H9 (cell line): ENCODE data around the gene ZFYVE19. TPM values are rescaled to one million over a fixed set of nuclear protein-coding genes. Genes with fewer than 3 reads are reported as not detected.

Experiments
- DNase-seq: peaks from one replicate; pipeline ENCODE4 v3.0.0-alpha.2; 2017
- H2AFZ ChIP-seq: one replicate; pipeline ENCODE4 v1.6.1; 2013; ENCODE audit warnings: mild to moderate bottlenecking, low read length, control low read depth, moderate library complexity
- H2AK5ac ChIP-seq: 2 replicates; pipeline ENCODE4 v1.6.1; 2013; ENCODE audit warnings: low read length, control low read depth, mixed read lengths; ENCODE audit not compliant: insufficient read length
- H2BK120ac ChIP-seq: one replicate; pipeline ENCODE4 v1.6.1; 2013; ENCODE audit warnings: low read depth, mild to moderate bottlenecking, low read length, control low read depth, inconsistent platforms; ENCODE audit not compliant: poor library complexity, severe bottlenecking
- H2BK12ac ChIP-seq: 2 replicates; pipeline ENCODE4 v1.6.1; 2013; ENCODE audit warnings: low read length, control low read depth, mixed read lengths, low read depth; ENCODE audit not compliant: insufficient read length
- H2BK15ac ChIP-seq: 2 replicates; pipeline ENCODE4 v1.6.1; 2013; ENCODE audit warnings: low read depth, low read length, control low read depth
- H2BK20ac ChIP-seq: one replicate; pipeline ENCODE4 v1.6.1; 2013; ENCODE audit warnings: low read depth, mild to moderate bottlenecking, low read length, control low read depth, inconsistent platforms; ENCODE audit not compliant: poor library complexity, severe bottlenecking
- H2BK5ac ChIP-seq: 2 replicates; pipeline ENCODE4 v1.6.1; 2013; ENCODE audit warnings: low read length, control low read depth, mixed read lengths; ENCODE audit not compliant: insufficient read length
- H3K14ac ChIP-seq: 2 replicates; pipeline ENCODE4 v1.6.1; 2013; ENCODE audit warnings: low read length, control low read depth; ENCODE audit not compliant: insufficient read depth
- H3K18ac ChIP-seq: 2 replicates; pipeline ENCODE4 v1.6.1; 2013; ENCODE audit warnings: low read depth, mild to moderate bottlenecking, mixed read lengths, low read length, control low read depth; ENCODE audit not compliant: insufficient read length
- H3K23ac ChIP-seq: 2 replicates; pipeline ENCODE4 v1.6.1; 2013; ENCODE audit warnings: low read length, control low read depth, mixed read lengths, low read depth; ENCODE audit not compliant: insufficient read length
- H3K23me2 ChIP-seq: 2 replicates; pipeline ENCODE4 v1.6.1; 2013; ENCODE audit warnings: low read depth, mild to moderate bottlenecking, mixed read lengths, low read length, control low read depth; ENCODE audit not compliant: insufficient read length, poor library complexity, severe bottlenecking
- H3K27ac ChIP-seq: 2 replicates; pipeline ENCODE4 v1.5.1; 2013; ENCODE audit warnings: low read length, control low read depth, mixed read lengths, low read depth; ENCODE audit not compliant: insufficient read length
- H3K27me3 ChIP-seq: 2 replicates; pipeline ENCODE4 v1.6.1; 2013; ENCODE audit warnings: low read length, control low read depth, inconsistent platforms; ENCODE audit not compliant: insufficient read depth
- H3K4ac ChIP-seq: 2 replicates; pipeline ENCODE4 v1.6.1; 2013; ENCODE audit warnings: low read depth, mild to moderate bottlenecking, control low read depth, inconsistent platforms, low read length, moderate library complexity
- H3K4me1 ChIP-seq: 2 replicates; pipeline ENCODE4 v1.6.1; 2013; ENCODE audit warnings: low read length, control low read depth, inconsistent platforms; ENCODE audit not compliant: insufficient read depth
- H3K4me2 ChIP-seq: 2 replicates; pipeline ENCODE4 v1.6.1; 2013; ENCODE audit warnings: low read length, control low read depth, mixed read lengths; ENCODE audit not compliant: insufficient read length, insufficient read depth
- H3K56ac ChIP-seq: 2 replicates; pipeline ENCODE4 v1.6.1; 2013; ENCODE audit warnings: low read depth, mild to moderate bottlenecking, mixed read lengths, low read length, control low read depth; ENCODE audit not compliant: insufficient read length
- H3K79me1 ChIP-seq: 2 replicates; pipeline ENCODE4 v1.6.1; 2013; ENCODE audit warnings: low read depth, mild to moderate bottlenecking, moderate library complexity, low read length, control low read depth, inconsistent platforms; ENCODE audit not compliant: insufficient read depth, poor library complexity, severe bottlenecking
- H3K79me2 ChIP-seq: 2 replicates; pipeline ENCODE4 v1.6.1; 2013; ENCODE audit warnings: low read length, control low read depth, inconsistent platforms; ENCODE audit not compliant: insufficient read depth
- H3K9ac ChIP-seq: 2 replicates; pipeline ENCODE4 v1.6.1; 2013; ENCODE audit warnings: low read length, control low read depth, mixed read lengths; ENCODE audit not compliant: insufficient read length; ENCODE audit errors: extremely low read depth
- H3K9me3 ChIP-seq: one replicate; pipeline ENCODE4 v1.6.1; 2013; ENCODE audit warnings: low read depth, low read length, inconsistent platforms; ENCODE audit not compliant: control insufficient read depth
- H3T11ph ChIP-seq: one replicate; pipeline ENCODE4 v1.6.1; 2013; ENCODE audit warnings: mild to moderate bottlenecking, low read length, control low read depth, inconsistent platforms
- H4K20me1 ChIP-seq: one replicate; pipeline ENCODE4 v1.6.1; 2013; ENCODE audit not compliant: control insufficient read depth, insufficient read length, insufficient read depth
- H4K5ac ChIP-seq: 2 replicates; pipeline ENCODE4 v1.6.1; 2013; ENCODE audit warnings: low read depth, mild to moderate bottlenecking, mixed read lengths, low read length, control low read depth; ENCODE audit not compliant: insufficient read length
- H4K8ac ChIP-seq: replicated peaks from 2 replicates; pipeline ENCODE4 v1.6.1; 2013; ENCODE audit warnings: low read length, control low read depth, mixed read lengths, low read depth; ENCODE audit not compliant: insufficient read length
- H4K91ac ChIP-seq: 2 replicates; pipeline ENCODE4 v1.6.1; 2013; ENCODE audit warnings: low read depth, mild to moderate bottlenecking, moderate library complexity, mixed read lengths, low read length, control low read depth; ENCODE audit not compliant: insufficient read length
- H3K27ac Mint-ChIP-seq, 3 experiments: 2 replicates in 2 of 3; 3 replicates in 1 of 3; pipeline ENCODE4 v1.8.0; 2020 to 2021; ENCODE audit warnings: mixed read lengths in 3 of 3, mild to moderate bottlenecking in 1 of 3, moderate library complexity in 1 of 3
- H3K27me3 Mint-ChIP-seq: 2 replicates; pipeline ENCODE4 v1.8.0; 2021; ENCODE audit warnings: low read depth, mild to moderate bottlenecking, moderate library complexity, mixed read lengths
- H3K36me3 Mint-ChIP-seq, 3 experiments: 2 replicates in 2 of 3; 3 replicates in 1 of 3; pipeline ENCODE4 v1.8.0; 2020 to 2021; ENCODE audit warnings: low read depth in 3 of 3, mixed read lengths in 3 of 3; ENCODE audit not compliant: insufficient read depth in 1 of 3
- H3K4me1 Mint-ChIP-seq, 2 experiments: 2 replicates each; pipeline ENCODE4 v1.8.0; 2020; ENCODE audit warnings: mixed read lengths in 2 of 2
- H3K4me3 Mint-ChIP-seq, 2 experiments: 2 replicates in 1 of 2; 3 replicates in 1 of 2; pipeline ENCODE4 v1.8.0; 2020 to 2021; ENCODE audit warnings: mild to moderate bottlenecking in 2 of 2, mixed read lengths in 2 of 2, moderate library complexity in 1 of 2
- H3K9me3 Mint-ChIP-seq, 2 experiments: 2 replicates in 1 of 2; 3 replicates in 1 of 2; pipeline ENCODE4 v1.8.0; 2020; ENCODE audit warnings: mild to moderate bottlenecking in 2 of 2, mixed read lengths in 2 of 2, moderate library complexity in 1 of 2
- CTCF ChIP-seq: fragments of 200-600 bp; sonication (generic); conservative IDR thresholded peaks from 3 replicates; pipeline ENCODE4 v1.8.0; 2021; ENCODE audit warnings: antibody characterized with exemption, mild to moderate bottlenecking
- WGBS: extraction: QIAGEN DNeasy Blood & Tissue Kit; methylation state at CpG from one replicate; pipeline ENCODE4 v1.1.7; 2013; ENCODE audit warnings: missing lambda C conversion rate, low lambda C conversion rate, mixed read lengths; ENCODE audit not compliant: insufficient read length; ENCODE audit errors: extremely low coverage; 5-methylcytosine and 5-hydroxymethylcytosine counted together
- total RNA-seq: library from RNA; stranded (reverse); gene quantifications from 2 replicates; pipeline ENCODE4 v1.2.1, GENCODE V29; 2021

ZFYVE19 gene
- total RNA-seq, 1 experiment from 2014 or later: 11.3 TPM

GRCh38 chr15:40858706-40859105 is 51.8 kb downstream of the ZFYVE19 start:
- H2BK20ac ChIP-seq: no peak overlapping the region
- H3K9me3 Mint-ChIP-seq: no peaks in the 10 kb centered on the region
- H4K91ac ChIP-seq: no peak overlapping the region
- no peak overlapping the region for H4K5ac ChIP-seq
- no peak overlapping the region for H2AK5ac ChIP-seq
- peaks cover 3% of the 10 kb centered on the region; the same call in 1 of the 2 replicates for H3K27me3 Mint-ChIP-seq
- no peak overlapping the region for H3K9ac ChIP-seq
- H3K27ac Mint-ChIP-seq: peak overlapping the region in 2 of 3 experiments; percentile 57 to 78; a peak in 4 of 7 replicates
- no peaks in the 10 kb centered on the region for H3K27me3 ChIP-seq
- no peaks in the 10 kb centered on the region for H3K4me1 ChIP-seq
- WGBS: no CpG with 5 or more reads among the region's 10 CpGs
- no peaks in the 10 kb centered on the region for H3K23me2 ChIP-seq
- no peaks in the 10 kb centered on the region for H4K20me1 ChIP-seq
- H2BK120ac ChIP-seq: no peak overlapping the region
- no peak overlapping the region for H3K4ac ChIP-seq
- no peak overlapping the region for H3T11ph ChIP-seq
- no peaks in the 10 kb centered on the region for H3K9me3 ChIP-seq
- H2BK5ac ChIP-seq: no peak overlapping the region
- no peak overlapping the region for H3K18ac ChIP-seq
- H3K4me1 Mint-ChIP-seq: peaks cover 23 to 27% of the 10 kb centered on the region in 2 experiments
- H2BK15ac ChIP-seq: no peak overlapping the region
- no peak overlapping the region for H2BK12ac ChIP-seq
- no peak overlapping the region for H3K14ac ChIP-seq
- H4K8ac ChIP-seq: no peak overlapping the region
- H2AFZ ChIP-seq: no peak overlapping the region
- no peak overlapping the region; a peak in 1 of 5 replicates for H3K4me3 Mint-ChIP-seq
- peaks cover 9 to 44% (median 40%) of the 10 kb centered on the region in 3 experiments; a peak in 6 of 7 replicates for H3K36me3 Mint-ChIP-seq
- H3K79me1 ChIP-seq: no peaks in the 10 kb centered on the region
- no peak overlapping the region for H3K23ac ChIP-seq
- DNase-seq: no peak
- no peaks in the 10 kb centered on the region for H3K79me2 ChIP-seq
- no peak for TF ChIP-seq CTCF
- H3K56ac ChIP-seq: no peak overlapping the region
- no peak overlapping the region for H3K27ac ChIP-seq
- H3K4me2 ChIP-seq: no peak overlapping the region
